Stimulated activated CD8-positive, alpha-beta memory T cell treated with anti-CD3 and anti-CD28 coated beads, Interleukin-12 subunit alpha, Interleukin-12 subunit beta, amount 100 ng/mL, for 1 hour (primary cell): ENCODE measurements around the gene FAM98A.
A peak's percentile ranks its signal among the peaks of the same experiment; 100 is the strongest.

Source experiments
- DNase-seq: peaks from one replicate; pipeline ENCODE4 v3.0.0-alpha.2; 2020; ENCODE audit warnings: low read depth

Gene FAM98A

DNA sequence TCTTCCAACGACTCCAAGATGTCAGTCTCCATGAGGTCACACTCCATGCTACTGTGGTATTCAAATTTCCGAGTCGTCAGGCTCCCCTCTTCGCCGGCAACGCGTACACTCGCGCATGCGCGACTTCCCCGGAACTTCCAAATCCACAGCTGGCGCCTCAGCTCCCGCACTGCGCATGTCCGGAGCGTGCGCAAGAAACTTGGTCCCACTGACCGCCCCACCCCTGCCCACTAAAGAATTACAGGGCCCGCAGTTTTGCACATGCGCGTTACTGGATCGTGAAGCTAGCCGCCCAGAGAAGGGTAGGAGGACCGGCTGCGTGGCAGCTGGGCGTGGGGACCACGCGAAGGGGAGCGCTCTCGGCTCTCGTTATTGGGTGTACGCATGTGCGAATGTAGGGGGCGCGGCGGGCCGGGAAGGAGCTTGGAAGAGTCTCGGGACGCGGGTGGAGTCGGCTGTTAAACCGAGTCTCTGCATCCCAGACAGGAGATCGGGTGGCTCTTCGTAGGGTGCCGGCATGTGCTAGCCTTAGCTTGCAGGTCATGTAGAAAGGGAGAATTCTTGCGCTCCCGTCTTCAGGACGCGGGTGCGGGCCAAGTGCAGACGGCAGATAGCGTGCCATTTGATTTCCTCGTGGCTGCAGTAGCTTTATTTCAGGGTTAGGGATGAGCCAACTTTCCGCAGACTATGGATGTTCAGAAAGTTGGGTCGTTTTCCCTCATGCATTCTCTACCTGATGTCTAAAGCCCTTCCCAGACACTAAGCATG is at the start of gene FAM98A:
Gene FAM98A (minus strand): TSS at position 125 of the 768 bp plus-strand sequence. CDS start 78 bp downstream, at position 47.
- DNase-seq: peak; percentile 99

DNA sequence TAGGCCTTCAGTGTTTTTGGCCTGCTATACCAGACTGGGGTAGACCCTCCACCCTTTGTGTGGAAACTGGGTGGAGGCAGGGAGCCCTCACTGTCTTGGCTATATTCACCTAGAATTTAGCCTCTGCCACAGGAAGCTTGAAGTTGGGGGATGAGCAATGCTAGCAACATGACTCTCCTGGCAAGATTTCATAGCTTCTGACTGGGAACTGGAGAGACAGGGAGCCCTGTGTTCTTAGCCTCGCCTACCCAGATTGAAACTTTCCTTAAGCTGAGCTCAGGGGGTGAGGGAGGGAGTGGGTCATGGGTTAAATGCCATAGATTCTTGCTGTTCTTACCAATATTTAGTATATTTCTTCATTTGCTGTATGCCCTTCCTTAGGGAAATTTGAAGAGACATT is 46.8 kb upstream of the FAM98A start:
- DNase-seq: no peak

DNA sequence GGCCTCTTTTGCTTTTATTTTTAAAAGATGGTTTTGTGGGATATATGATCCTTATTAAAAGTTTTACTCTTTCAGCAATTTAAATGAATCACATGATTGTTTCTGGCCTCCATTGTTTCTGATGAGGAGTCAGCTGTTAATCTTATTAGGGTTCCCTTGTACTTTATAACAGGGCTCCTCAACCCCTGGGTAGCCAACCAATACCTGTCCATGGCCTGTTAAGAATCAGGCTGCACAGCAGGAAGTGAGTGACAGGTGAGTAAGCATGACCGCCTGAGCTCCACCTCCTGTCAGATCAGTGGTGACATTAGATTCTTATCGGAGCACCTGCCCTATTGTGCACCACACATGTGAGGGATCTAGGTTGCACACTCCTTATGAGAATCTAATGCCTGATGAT is 45.1 kb upstream of the FAM98A start:
- no peak for DNase-seq

DNA sequence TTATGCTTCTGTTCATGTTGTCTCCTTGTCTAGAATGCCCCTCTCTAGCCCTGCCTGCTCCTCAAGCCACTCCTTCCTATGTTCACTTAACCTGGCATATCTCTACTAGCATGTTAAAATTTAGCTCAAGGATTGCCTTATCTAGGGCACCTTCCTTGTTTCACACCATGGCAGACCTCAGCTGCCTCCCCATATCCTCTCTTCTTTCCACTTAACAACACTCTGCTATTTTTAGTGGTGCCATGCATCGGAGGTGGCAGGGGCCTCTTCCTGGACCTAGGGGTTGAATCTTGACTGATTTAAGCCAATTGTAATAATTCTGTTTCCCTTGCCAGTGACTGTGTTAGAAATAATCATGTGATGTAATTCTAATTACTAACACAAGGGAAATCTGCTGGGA is 36.9 kb upstream of the FAM98A start:
- DNase-seq: no peak

DNA sequence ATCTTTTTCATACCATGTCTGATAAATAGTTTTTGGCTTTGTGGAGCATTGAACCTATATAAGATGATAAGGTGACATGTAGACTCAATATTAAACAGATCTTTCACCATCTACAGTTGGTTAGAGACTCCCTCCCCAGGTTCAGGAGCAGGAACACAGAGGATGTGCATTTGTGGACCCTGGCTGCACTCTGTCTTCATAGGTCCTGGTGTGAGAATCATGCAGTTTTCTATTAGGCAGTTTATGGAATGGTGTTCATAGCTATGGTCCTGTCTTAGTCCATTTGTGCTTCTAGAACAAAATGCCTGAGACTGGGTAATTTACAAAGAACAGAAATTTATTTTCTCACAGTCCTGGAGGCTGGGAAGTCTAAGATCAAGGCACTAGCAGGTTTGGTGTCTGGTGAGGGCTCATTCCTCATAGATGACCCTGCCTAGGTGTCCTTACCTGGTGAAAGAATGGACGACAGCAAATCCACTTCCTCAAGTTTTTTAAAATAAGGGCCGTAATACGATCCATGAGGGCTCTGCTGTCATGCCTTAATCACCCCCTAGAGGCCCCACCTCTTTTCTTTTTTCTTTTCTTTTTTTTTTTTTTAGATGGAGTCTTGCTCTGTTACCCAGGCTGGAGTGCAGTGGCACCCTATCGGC is 35.3 kb upstream of the FAM98A start:
- DNase-seq: no peak

DNA sequence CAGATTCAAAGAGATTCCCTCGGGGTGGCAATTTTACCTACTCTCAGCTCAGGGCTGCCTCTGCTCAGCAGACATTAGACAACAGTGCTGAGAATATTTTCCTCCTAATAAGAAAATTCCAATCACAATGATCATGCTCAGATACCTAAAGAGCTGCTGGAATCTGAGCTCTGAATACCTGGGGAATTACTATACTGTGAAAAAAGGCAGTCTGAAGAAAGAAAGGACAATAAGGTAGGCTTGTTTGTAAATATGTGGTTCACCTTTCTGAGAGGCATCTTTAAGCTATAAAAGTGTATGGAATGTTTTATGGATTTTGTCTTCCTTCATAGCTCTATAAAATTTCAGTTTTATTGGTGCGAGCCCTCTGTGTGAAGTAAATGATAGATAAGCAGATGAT is 34.2 kb upstream of the FAM98A start:
- DNase-seq: no peak

DNA sequence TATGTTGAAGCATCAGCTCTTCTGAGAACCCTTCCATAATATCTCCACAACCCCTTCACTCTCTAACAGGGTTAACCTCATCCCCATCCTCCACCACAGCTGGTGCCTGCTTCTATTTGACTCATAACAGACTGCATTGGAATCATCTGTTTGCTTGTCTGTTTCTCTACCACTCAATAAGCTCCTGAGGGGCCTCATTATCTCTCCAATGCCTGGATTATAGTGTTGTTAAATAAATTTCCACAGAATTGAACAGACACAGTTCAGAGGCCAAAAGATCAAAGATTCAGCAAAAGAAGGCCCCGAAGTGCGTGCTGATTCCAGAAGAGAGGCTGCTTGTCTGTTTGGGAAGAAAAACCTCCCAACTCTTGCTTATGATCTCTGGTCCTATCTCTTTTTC is 33.7 kb upstream of the FAM98A start:
- DNase-seq: no peak

DNA sequence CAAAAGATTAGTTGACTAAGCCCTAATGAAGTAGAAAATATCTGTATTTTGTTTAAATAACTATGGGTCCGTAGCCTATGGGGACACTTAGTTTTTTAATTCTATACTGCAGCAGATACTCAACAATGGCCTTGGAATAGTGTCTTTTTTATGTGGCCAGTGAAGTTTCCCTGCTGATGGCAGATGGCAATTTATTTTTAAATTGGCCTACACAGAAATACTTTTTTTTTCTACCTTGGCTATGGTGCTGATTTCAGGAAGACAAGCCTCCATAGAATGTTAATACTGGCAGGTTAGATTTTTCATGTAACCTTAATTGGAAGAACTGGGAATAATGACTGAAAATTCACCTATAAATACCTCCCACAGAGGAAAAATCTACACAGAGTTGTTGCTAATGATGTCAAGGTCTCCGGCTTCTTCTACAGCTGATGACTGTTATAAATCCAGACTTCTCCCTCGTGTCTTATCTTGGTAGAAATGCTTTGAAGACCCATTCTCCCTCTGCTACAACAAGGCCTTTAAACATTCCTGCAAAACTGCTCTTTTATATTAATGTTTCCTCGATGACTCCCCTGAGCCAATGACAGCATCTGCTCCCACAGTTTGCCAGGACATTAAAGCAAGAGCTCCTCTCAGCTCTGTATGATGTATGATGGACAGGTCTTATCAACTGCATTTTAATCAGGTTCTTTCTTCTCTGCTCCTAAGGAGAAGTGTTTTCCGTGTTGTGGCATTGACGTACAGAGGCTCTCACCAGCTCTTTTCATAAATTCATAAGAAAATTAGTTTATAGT is 29.1 kb upstream of the FAM98A start:
- no peak for DNase-seq

DNA sequence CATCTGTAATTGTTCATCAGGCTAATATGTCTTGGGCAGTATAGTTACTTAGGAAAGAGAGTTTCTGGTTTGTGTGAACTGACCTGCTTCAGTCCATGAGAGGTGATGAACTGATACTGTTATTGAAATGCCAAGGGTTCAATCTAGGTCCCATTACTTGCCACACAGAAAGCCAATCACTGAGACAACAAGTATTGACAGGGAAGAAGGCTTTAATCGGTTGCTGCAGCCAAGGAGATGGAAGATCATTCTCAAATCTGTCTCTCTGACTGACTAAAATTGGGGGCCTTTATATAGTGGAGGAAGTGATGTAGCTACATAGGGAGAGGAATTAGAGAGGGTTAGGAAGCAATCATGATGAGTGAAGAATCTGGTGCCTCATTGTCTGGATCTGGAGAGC is 19.9 kb upstream of the FAM98A start:
- DNase-seq: no peak

DNA sequence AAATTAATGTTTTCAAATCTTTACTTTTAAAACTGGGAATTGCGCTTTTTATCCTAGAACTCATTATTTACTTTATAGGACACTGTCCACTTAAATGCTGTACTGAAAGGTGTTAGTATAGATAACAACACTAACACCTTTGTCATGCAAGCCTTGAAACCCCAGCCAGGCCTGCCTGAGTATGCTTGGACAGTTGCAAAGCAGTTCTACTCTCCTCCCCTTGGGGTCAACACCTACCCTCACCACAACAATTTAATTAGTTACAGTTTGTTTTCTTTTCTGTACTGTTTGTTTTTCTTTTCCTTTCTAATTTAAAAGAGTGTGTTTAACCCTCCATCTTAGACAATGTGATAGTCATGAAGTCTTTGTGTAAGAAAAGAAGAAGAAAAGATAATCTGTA is 18.9 kb upstream of the FAM98A start:
- DNase-seq: no peak

DNA sequence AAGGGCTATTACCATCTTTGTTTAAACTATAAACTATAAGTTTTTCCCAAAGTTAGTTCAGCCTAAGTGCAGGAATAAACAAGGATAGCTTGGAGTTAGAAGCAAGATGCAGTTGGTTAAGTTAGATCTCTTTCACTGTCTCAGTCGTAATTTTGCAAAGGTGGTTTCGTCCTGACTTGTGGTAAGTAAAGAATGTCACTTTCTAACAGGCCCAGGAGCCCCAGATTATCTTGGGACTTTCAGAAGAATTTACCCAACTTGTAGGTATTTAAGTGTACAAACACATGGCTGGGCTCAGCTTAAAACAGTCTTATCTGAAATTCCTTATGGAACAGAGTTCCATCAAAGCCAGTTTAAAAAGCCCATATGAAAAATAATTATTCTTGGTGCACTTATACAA is 18.3 kb upstream of the FAM98A start:
- no peak for DNase-seq

DNA sequence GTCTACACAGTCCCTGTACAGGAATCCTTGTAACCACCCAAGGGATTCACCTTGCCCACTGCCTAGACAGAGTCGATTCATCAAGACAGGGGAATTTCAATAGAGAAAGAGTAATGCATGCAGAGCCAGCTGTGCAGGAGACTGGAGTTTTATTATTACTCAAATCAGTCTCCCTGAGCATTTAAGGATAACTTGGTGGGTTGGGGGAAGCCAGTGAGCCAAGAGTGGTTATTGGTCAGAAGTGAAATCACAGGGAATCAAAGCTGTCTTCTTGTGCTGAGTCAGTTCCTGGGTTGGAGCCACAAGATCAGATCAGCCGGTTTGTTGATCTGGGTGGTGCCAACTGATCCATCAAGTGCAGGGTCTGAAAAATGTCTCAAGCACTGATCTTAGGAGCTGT is 17.8 kb upstream of the FAM98A start:
- DNase-seq: no peak

DNA sequence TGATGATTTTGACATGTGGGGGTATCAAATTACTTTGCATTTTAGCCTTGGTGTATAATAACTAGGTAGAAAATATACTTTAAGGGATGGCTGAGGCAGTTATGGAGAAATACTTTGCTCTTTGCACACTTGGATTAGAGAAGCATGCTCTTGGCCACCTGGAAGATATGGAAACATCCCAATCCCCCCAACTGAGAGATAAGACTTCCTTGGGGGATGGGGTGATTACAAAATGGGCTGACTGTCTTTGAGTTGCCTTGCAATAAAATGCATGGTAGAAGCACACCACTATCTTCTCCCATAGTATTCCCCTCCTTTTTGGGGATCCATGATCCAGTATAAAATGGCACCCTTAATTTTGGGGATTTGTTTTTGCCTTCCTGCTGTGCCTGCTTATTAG is 15.1 kb upstream of the FAM98A start:
- no peak for DNase-seq

DNA sequence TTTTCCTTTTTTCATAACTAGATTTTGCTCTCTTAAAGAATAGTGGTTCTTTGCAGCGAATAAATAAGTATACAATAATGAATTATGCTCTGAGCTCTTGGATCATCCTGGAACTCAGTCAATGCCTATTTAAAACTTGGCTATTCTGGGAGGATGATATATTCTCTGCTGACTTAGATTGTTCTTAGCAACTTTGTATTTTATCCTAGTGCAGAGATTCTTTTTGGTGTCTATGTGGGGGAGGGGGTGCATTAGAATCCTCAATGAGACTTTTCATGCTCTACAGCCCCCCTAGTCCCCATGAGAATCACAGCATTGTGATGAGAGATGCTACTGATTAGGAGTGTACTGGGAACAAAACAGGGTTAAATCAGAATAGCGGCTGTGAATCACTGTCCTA is 8.8 kb upstream of the FAM98A start:
- no peak for DNase-seq

DNA sequence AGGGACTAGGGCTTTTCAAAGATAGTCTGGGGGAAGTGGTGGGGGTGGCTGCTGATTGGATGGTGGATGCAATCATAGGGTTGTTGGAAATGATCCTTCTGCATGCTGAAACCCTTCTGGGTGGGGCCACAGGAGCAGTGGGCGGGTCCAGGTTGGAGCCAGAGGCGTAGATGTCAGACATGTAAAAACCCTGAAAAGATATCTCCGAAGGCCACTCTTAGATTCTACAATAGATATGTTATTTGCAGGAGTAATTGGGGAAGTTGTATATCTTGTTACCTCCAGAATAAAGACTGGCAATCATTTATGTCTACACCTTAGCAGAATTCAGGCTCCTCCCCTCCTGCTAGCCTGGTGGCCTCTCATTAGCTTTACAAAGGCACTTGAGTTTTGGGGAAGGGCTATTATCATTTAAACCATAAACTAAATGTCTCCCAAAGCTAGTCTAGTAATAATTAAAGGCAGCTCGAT is 8.2 kb upstream of the FAM98A start:
- no peak for DNase-seq

DNA sequence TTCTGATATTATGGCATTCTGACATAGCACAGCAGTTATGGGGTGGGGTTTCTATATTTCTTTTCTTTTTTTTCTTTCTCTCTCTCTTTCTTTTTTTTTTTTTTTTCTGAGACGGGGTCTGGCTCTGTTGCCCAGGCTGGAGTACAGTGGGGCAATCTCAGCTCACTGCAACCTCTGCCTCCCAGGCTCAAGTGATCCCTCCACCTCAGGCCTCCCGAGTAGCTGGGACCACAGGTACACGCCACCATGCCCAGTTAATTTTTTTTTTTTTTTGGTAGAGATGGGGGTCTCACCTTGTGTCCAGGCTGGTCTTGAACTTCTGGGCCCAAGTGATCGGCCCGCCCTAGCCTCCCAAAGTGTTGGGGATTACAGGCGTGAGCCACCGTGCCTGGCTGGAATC is 7.5 kb upstream of the FAM98A start:
- no peak for DNase-seq

DNA sequence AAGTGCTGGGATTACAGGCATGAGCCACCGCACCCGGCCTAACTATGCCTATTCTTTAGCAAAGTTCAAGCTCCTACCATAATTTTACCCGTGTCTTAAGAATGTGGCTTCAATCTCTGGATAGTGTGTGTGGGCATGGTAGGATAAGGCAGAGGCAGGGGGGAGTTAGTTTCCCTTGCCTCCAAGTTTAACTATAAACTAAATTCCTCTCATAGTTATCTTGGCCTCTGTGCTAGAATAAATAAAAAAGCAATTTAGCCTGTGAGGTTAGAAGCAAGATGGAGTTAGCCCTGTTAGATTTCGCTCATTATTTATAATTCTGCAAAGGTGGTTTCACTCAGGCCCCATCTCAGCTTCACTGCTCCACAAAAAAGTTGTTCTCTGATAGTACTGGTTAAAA is 7.0 kb upstream of the FAM98A start:
- no peak for DNase-seq

DNA sequence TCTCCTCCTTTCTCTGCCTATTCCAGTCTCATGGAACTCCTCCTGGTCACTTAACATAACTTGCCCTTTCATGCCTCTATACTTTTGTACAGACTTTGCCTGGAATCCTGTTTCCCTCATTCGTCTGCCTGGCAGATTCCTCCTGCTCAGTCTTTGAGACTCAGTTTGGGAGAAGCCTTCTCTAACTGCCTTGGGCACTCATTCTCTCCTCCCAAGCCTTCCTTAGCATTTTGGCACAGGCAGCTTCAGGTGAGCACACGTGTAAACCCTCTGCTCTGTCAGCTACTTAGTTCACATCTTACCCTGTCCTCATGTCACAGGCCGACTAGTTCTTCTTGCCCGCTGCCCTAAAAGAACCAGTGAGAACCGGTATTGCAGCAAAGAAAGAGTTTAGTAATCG is 6.0 kb upstream of the FAM98A start:
- no peak for DNase-seq

DNA sequence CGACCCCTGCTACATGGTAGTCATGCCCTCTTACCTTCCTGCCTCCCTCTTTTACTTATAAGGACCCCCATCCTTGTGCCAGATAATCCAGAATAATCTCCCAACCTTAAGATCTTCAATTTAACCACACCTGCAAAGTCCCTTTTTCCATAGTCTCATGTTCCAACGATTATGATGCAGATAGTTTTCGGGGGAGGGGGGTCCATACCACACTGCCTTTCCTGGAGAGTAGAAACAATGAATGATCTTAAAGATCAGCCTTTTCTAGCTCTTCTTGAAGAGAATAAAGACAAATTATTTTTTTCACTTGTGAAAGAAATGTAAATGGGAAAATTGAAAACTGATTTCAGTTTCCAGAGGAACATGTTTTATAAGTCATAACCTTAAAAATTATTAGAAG is 4.3 kb upstream of the FAM98A start:
- DNase-seq: no peak

DNA sequence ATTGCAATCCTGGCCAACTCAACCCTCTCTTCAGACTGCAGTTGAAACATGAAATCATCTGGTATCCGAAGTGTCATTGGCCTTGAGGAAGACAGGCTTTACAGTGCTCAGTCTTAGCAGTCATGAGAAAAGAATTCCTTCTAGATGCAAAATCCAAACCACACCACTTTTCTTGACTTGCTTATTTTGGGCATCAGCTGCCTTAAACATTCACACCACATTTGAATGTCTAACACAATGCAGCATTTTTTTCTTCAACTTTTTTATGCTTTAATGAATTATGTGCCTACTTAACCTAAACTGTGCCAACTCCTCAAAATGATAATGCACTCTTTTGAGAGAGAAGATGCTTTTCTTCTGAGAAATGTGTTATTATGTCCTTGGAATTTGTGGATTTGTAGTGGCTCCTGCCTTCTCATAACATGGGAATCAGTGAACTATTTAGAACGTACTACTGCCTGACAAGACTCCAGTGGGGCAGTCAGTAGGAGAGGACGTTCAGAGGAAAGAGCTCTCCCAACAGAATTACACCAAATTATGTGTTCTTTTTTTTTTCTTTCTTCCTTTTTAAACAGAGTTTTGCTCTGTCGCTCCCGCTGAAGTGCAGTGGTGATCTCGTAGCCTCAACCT is 3.2 kb upstream of the FAM98A start:
- DNase-seq: no peak

DNA sequence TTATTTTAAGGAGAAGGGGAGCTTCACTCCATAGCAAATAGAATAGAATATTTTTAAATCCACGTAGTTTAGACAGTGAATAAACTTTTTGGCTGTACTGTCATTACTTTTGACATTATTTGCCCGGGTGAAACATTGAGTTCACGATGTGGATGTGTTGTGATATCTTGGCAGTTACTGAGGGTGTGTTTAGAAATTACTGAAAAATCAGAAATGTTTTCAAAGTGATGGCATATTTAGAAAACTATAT is 769 bp upstream of the FAM98A start:
- no peak for DNase-seq

DNA sequence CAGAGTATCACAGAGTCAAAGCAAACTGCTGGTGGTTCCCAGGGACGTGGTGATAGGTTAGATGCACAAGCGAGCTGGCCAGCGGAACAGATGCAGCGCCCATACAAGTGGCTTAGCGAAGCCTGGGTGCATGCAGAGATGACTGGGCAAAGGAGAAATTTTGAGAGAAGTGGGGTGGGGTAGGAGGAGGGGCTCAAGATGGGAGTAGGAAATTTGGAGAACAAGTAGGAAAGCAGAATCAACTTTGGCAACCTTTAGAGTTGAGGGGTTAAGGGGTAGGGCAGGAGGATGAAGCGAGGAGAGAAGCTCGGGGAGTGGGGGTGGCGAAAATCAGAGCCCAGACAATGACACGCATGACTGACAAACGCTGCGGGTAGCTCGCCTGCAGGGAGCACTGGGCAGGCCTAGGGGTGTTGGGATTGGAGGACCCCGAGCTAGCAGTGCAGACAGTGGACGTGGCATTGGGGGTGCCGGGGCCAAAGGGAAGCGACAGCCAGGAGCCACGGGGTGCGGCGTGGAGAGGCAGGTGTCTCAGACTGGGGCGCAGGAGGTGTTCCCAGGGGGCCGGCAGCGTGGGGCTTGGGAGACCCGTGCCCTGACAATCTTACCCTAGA is 431 bp downstream of the FAM98A start:
- no peak for DNase-seq
